Small intestine (tissue), 7 donors: ENCODE measurements around the gene VGLL2. TPM values are rescaled to one million over a fixed set of nuclear protein-coding genes. Genes with fewer than 3 reads are reported as not detected.

Experiments used
- DNase-seq, 2 donors: peaks; one replicate each; pipeline versions ENCODE4 v3.0.0 to v3.0.0-alpha.2; 2013
- FAIRE-seq: peaks from 2 replicates; lab custom pipeline; 2012; peaks lifted over from hg19 to GRCh38; lab: Jason Lieb, UNC
- H3K27ac ChIP-seq, 3 donors: one replicate each; pipeline ENCODE4 v1.5.1; 2013; ENCODE audit warnings: low read length in 2 of 3, mild to moderate bottlenecking in 2 of 3, control low read depth in 1 of 3, inconsistent platforms in 1 of 3, low read depth in 1 of 3, moderate library complexity in 1 of 3
- H3K27me3 ChIP-seq, 3 donors: one replicate each; pipeline ENCODE4 v1.6.1; 2013; ENCODE audit warnings: low read length in 3 of 3, inconsistent platforms in 1 of 3; ENCODE audit not compliant: control insufficient read depth in 3 of 3, insufficient read depth in 3 of 3
- H3K36me3 ChIP-seq, 3 donors: one replicate each; pipeline ENCODE4 v1.6.1; 2013; ENCODE audit warnings: low read length in 3 of 3, inconsistent platforms in 1 of 3, low read depth in 1 of 3, mild to moderate bottlenecking in 1 of 3, moderate library complexity in 1 of 3; ENCODE audit not compliant: control insufficient read depth in 3 of 3, insufficient read depth in 2 of 3
- H3K4me1 ChIP-seq, 3 donors: one replicate each; pipeline ENCODE4 v1.6.1; 2013; ENCODE audit warnings: low read length in 2 of 3, inconsistent platforms in 1 of 3, low read depth in 1 of 3, mild to moderate bottlenecking in 1 of 3, moderate library complexity in 1 of 3; ENCODE audit not compliant: control insufficient read depth in 3 of 3, insufficient read depth in 2 of 3
- H3K4me3 ChIP-seq, 3 donors: one replicate each; pipeline ENCODE4 v1.5.1; 2013; ENCODE audit warnings: low read length in 3 of 3, control low read depth in 1 of 3, inconsistent platforms in 1 of 3, low read depth in 1 of 3, mild to moderate bottlenecking in 1 of 3, moderate library complexity in 1 of 3
- H3K9me3 ChIP-seq, 2 donors: one replicate each; pipeline ENCODE4 v1.6.1; 2013; ENCODE audit warnings: low read depth in 1 of 2, low read length in 1 of 2; ENCODE audit not compliant: control insufficient read depth in 2 of 2, insufficient read depth in 1 of 2
- WGBS, 3 donors: extraction: QIAGEN DNeasy Blood & Tissue Kit; methylation state at CpG; one replicate each; pipeline ENCODE4 v1.1.7; 2013; 5-methylcytosine and 5-hydroxymethylcytosine counted together
- polyA plus RNA-seq, 4 donors: library from polyadenylated mRNA; stranded (reverse) in 3 of 4; unstranded in 1 of 4; fragments of 200-250 nt in 3 of 4; fragments of 120-200 nt in 1 of 4; gene quantifications; one replicate each; pipeline versions ENCODE4 v1.2.1 to v1.2.3, GENCODE V29; 2013
- donor health status: healthy with polysubstance abuse.
- donor health status: control.
- donor health status: control.
- donor health status: Bipolar disorder and iron deficiency.
- donor health status: healthy.

The VGLL2 gene
- polyA plus RNA-seq, 4 donors, result 0.28 TPM; not detected in 3

- no peak overlapping the region for H3K4me3 ChIP-seq
- H3K36me3 ChIP-seq, result no peaks in the 10 kb centered on the region
- H3K27me3 ChIP-seq, result no peaks in the 10 kb centered on the region
- FAIRE-seq, result no peak
- H3K4me1 ChIP-seq, result no peaks in the 10 kb centered on the region
- 32 to 52% (median 49%) methylated on average over 3 of the region's 3 CpGs for WGBS, 3 donors
- no peak overlapping the region for H3K27ac ChIP-seq
- no peaks in the 10 kb centered on the region for H3K9me3 ChIP-seq
- no peak for DNase-seq
Measured at GRCh38 chr6:117290173-117290846, 25.0 kb downstream of the VGLL2 start.

- Histone ChIP-seq H3K36me3 (no peaks in the 10 kb centered on the region), H3K27me3 (no peaks in the 10 kb centered on the region), H3K4me1 (no peaks in the 10 kb centered on the region), H3K27ac (no peak overlapping the region), H3K4me3 (no peak overlapping the region), H3K9me3 (no peaks in the 10 kb centered on the region)
- FAIRE-seq (no peak), DNase-seq (no peak)
- WGBS, 3 donors, result 93 to 96% (median 93%) methylated on average over 3 of the region's 3 CpGs
Measured at GRCh38 chr6:117298941-117299340, 33.6 kb downstream of the VGLL2 start.

- H3K27me3 ChIP-seq, result no peaks in the 10 kb centered on the region
- no peaks in the 10 kb centered on the region for H3K36me3 ChIP-seq
- 71 to 78% (median 74%) methylated on average over 3 of the region's 3 CpGs for WGBS, 3 donors
- no peaks in the 10 kb centered on the region for H3K4me1 ChIP-seq
- no peak overlapping the region for H3K4me3 ChIP-seq
- DNase-seq, result no peak
- H3K27ac ChIP-seq, result no peak overlapping the region
- no peak for FAIRE-seq
- no peaks in the 10 kb centered on the region for H3K9me3 ChIP-seq
Measured at GRCh38 chr6:117303323-117303722, 38.0 kb downstream of the VGLL2 start.

GRCh38 chr6:117304446-117304845, 39.1 kb downstream of the VGLL2 start:
- Histone ChIP-seq H3K4me3 (no peak overlapping the region), H3K36me3 (no peaks in the 10 kb centered on the region), H3K4me1 (no peaks in the 10 kb centered on the region), H3K27ac (no peak overlapping the region), H3K27me3 (no peaks in the 10 kb centered on the region), H3K9me3 (no peaks in the 10 kb centered on the region)
- DNase-seq (no peak), FAIRE-seq (no peak)
- 83 to 92% (median 86%) methylated on average over 2 of the region's 2 CpGs for WGBS, 3 donors

GRCh38 chr6:117306227-117306790, 41.0 kb downstream of the VGLL2 start:
- H3K4me1 ChIP-seq, result no peaks in the 10 kb centered on the region
- no peak overlapping the region for H3K27ac ChIP-seq
- no peak overlapping the region for H3K4me3 ChIP-seq
- peak in 1 of 2 donors; percentile 73 for DNase-seq
- H3K9me3 ChIP-seq, result no peaks in the 10 kb centered on the region
- no peaks in the 10 kb centered on the region for H3K27me3 ChIP-seq
- no peak for FAIRE-seq
- no peaks in the 10 kb centered on the region for H3K36me3 ChIP-seq
- WGBS, 3 donors, result 24 to 66% (median 35%) methylated on average over 3 of the region's 3 CpGs

GRCh38 chr6:117307655-117308054, 42.3 kb downstream of the VGLL2 start:
- no peak overlapping the region for H3K4me3 ChIP-seq
- H3K36me3 ChIP-seq, result no peaks in the 10 kb centered on the region
- H3K4me1 ChIP-seq, result no peaks in the 10 kb centered on the region
- 84 to 94% (median 93%) methylated on average over 3 of the region's 3 CpGs for WGBS, 3 donors
- H3K27ac ChIP-seq, result no peak overlapping the region
- DNase-seq (no peak), FAIRE-seq (no peak)
- no peaks in the 10 kb centered on the region for H3K27me3 ChIP-seq
- H3K9me3 ChIP-seq, result no peaks in the 10 kb centered on the region

- no peak for DNase-seq
- WGBS, 3 donors, result 67 to 84% (median 82%) methylated on average over 3 of the region's 3 CpGs
- Histone ChIP-seq H3K9me3 (no peaks in the 10 kb centered on the region), H3K4me1 (no peaks in the 10 kb centered on the region), H3K36me3 (no peaks in the 10 kb centered on the region), H3K27me3 (no peaks in the 10 kb centered on the region), H3K4me3 (no peak overlapping the region), H3K27ac (no peak overlapping the region)
- FAIRE-seq, result no peak
Measured at GRCh38 chr6:117309069-117309468, 43.7 kb downstream of the VGLL2 start.

- H3K36me3 ChIP-seq, result no peaks in the 10 kb centered on the region
- no peak overlapping the region for H3K4me3 ChIP-seq
- H3K27ac ChIP-seq, result no peak overlapping the region
- DNase-seq (no peak), FAIRE-seq (no peak)
- no peaks in the 10 kb centered on the region for H3K27me3 ChIP-seq
- no peaks in the 10 kb centered on the region for H3K9me3 ChIP-seq
- no peaks in the 10 kb centered on the region for H3K4me1 ChIP-seq
Measured at GRCh38 chr6:117309611-117310010, 44.3 kb downstream of the VGLL2 start.

GRCh38 chr6:117311310-117311709, 46.0 kb downstream of the VGLL2 start:
- no peak overlapping the region for H3K4me3 ChIP-seq
- WGBS, 3 donors, result 75 to 78% (median 77%) methylated on average over 3 of the region's 3 CpGs
- H3K27ac ChIP-seq, result no peak overlapping the region
- no peaks in the 10 kb centered on the region for H3K36me3 ChIP-seq
- no peaks in the 10 kb centered on the region for H3K9me3 ChIP-seq
- H3K27me3 ChIP-seq, result no peaks in the 10 kb centered on the region
- DNase-seq, result no peak
- H3K4me1 ChIP-seq, result no peaks in the 10 kb centered on the region
- FAIRE-seq, result no peak
